ENCODE results near the gene SMYD3.

The SMYD3 gene

DNA sequence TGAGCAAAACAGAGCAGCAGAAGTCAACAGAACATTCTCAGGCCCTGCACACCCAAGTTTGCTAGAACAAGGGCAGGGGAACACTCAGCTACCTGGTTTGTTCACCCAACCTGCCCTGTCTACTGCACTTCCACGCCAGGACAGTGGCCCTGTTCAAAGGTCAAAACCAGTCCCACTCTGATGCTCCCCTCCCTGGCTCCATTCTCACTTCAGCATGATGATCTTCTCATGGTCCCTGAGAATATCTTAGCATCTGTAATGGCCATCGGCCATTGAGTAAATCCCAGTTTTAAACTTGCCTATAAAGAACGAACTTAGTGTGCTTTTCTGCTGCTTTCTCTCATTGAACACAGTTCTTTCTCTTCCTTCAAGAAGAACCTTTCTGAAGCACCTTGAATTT, 293.6 kb downstream of the SMYD3 start:
- DNase-seq, result no peak
- in situ Hi-C loops (cut with MboI; ENCODE audit: low pct_unique_long_range_greater_than_20kb, low sequenced_read_pairs), result no loop called here

- no peak for DNase-seq
- in situ Hi-C loops (cut with MboI; ENCODE audit: low pct_unique_long_range_greater_than_20kb, low sequenced_read_pairs), result no loop called here
These were observed 294.0 kb downstream of the SMYD3 start for GRCh38 chr1:246213036-246213435.

- in situ Hi-C loops (cut with MboI; ENCODE audit: low pct_unique_long_range_greater_than_20kb, low sequenced_read_pairs), result no loop called here
- DNase-seq, result no peak
These were observed 295.1 kb downstream of the SMYD3 start for GRCh38 chr1:246212013-246212412.

- in situ Hi-C loops (cut with MboI; ENCODE audit: low pct_unique_long_range_greater_than_20kb, low sequenced_read_pairs), result no loop called here
- peak; percentile 59 for DNase-seq
These were observed 296.3 kb downstream of the SMYD3 start for GRCh38 chr1:246210756-246211155.

GRCh38 chr1:246208105-246208504, 299.0 kb downstream of the SMYD3 start:
- in situ Hi-C loops (cut with MboI; ENCODE audit: low pct_unique_long_range_greater_than_20kb, low sequenced_read_pairs), result no loop called here
- DNase-seq, result no peak

DNA sequence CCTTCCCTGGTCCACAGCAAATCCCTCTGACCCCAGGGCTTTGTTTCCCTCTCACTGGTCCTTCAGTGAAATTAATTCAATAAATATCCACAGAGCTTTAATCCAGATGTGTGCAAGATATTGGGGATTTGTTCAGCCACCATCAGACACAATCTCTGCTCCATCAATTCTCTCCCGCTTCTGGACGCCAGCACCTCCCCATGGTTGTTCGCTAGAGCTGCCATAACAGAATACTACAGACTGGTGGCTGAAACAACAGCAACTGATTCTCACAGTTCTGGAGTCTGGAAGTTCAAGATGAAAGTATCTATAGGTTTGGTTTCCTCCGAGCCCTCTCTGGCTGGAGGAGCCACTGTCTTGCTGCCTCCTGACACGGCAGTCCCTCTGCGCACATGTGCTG, 303.9 kb downstream of the SMYD3 start:
- in situ Hi-C loops (cut with MboI; ENCODE audit: low pct_unique_long_range_greater_than_20kb, low sequenced_read_pairs), result no loop called here
- DNase-seq, result no peak

DNA sequence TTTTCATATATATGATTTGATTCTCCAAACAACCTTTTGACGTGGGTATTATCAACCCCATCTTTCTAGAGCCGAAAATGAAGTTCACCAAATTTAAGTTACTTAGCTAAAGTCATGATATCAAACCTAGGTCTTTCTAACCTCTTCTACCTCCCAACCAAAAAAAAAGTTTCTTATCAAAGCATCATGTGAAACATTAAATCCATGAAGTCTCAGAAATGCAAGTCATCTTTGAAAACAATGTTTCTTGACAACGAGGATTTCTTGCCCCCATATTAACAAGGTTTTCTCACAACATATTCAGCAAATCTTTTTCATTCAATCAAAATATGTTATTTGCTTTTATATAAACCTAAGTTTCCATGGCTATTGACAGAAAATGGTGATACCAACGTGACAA, 306.3 kb downstream of the SMYD3 start:
- in situ Hi-C loops (cut with MboI; ENCODE audit: low pct_unique_long_range_greater_than_20kb, low sequenced_read_pairs), result no loop called here
- no peak for DNase-seq

DNA sequence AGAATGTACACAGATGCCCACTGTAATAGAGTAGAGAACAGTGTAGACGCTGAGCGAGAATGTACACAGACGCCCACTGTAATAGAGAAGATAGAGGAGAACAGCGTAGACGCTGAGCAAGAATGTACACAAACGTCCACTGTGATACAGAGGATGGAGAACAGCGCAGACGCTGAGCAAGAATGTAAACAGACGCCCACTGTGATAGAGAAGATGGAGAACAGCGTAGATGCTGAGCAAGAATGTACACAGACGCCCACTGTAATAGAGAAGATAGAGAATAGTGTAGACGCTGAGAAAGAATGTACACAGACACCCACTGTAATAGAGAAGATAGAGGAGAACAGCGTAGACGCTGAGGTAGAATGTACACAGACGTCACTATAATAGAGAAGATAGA, 306.9 kb downstream of the SMYD3 start:
- DNase-seq, result no peak
- in situ Hi-C loops (cut with MboI; ENCODE audit: low pct_unique_long_range_greater_than_20kb, low sequenced_read_pairs), result no loop called here

GRCh38 chr1:246199086-246199645, 307.9 kb downstream of the SMYD3 start:
- no peak for DNase-seq
- in situ Hi-C loops (cut with MboI; ENCODE audit: low pct_unique_long_range_greater_than_20kb, low sequenced_read_pairs), result no loop called here

GRCh38 chr1:246198115-246198816, 308.8 kb downstream of the SMYD3 start:
- in situ Hi-C loops (cut with MboI; ENCODE audit: low pct_unique_long_range_greater_than_20kb, low sequenced_read_pairs), result no loop called here

DNA sequence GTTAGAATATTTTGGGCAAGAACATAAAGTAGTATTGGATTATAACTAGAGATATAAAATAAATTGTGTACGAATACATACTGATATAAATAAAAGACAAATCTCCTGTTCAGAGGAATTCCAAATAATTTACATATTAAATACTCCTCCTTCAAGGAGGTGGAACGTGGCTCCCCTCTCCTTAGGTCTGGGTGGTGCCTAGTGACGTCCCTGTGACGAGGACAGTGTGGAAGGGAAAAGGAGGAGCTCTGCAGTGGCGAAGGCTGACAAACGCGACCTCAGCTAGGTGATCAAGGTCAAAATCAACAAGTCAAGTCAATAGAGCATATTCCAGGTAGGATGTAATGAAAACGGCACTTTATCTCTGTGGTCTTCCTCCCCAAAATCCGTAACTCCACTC, 310.0 kb downstream of the SMYD3 start:
- in situ Hi-C loops (cut with MboI; ENCODE audit: low pct_unique_long_range_greater_than_20kb, low sequenced_read_pairs), result no loop called here

More at GRCh38 chr1:246198115-246198816, 308.8 kb downstream of the SMYD3 start:
- no peak for DNase-seq

DNA sequence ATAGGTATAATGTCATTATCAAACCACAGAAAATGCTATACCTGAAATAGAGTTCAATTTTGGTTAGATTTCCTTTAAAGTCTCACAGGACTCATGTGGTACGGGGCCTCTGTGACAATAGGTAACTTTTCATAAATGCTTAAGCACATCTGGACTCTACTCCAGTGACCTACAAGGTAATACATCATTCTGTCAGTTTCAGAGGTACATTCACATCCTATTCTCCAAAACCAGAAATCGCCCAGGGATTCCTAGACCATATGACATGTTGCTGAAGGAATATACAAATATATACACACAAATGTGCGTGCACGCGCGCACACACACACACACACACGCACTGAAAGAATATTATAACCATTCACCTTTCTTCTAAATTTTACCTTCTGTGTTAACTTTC, 311.8 kb downstream of the SMYD3 start:
- in situ Hi-C loops (cut with MboI; ENCODE audit: low pct_unique_long_range_greater_than_20kb, low sequenced_read_pairs), result no loop called here
- DNase-seq, result no peak

More for the DNA sequence above, 310.0 kb downstream of the SMYD3 start:
- DNase-seq, result no peak

GRCh38 chr1:246193537-246193936, 313.5 kb downstream of the SMYD3 start:
- in situ Hi-C loops (cut with MboI; ENCODE audit: low pct_unique_long_range_greater_than_20kb, low sequenced_read_pairs), result no loop called here
- peak; percentile 69 for DNase-seq

DNA sequence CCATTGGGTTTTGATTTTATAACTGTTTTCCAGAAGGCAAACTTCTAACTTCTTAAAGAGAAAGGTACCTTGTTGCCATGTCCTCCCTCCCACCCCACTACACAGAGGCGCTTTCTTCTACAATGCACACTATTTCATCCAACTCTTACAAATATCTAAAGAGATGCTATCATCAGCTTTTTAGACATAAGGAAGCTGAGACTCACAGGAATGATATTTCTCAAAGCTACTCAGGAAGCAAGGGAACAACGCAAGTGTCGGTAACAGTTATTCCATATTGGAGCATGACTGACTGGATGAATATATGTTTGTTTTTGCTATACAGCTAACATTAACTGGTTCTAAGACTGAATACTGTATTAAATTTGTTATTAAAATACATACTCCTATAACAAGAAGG, 318.0 kb downstream of the SMYD3 start:
- in situ Hi-C loops (cut with MboI; ENCODE audit: low pct_unique_long_range_greater_than_20kb, low sequenced_read_pairs), result no loop called here
- DNase-seq, result no peak

DNA sequence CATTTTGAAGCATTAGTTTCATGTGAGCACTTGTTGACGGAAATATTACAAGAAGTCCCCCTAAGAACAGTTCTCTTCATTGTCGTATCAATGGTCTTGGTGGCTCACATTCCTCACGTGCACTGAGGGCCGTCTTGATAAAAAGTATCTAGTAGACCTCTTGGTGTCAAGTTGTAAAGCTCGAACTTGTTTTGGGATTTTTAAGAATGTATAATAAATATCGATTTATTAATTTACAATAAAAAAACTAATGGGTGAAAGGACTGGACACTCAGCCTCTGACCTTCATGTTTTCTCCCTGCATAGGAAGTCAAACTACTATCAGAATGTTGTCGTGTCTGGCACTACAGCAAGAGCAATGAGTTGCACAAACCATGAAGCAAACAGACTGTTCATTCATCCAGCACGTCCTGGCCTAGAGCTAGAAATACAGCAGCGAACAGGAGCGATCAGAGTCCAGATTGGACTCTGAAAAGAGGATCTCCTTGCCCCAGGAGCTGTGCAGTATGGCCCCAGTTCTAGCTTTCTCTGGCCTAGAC, 319.2 kb downstream of the SMYD3 start:
- DNase-seq, result no peak
- in situ Hi-C loops (cut with MboI; ENCODE audit: low pct_unique_long_range_greater_than_20kb, low sequenced_read_pairs), result no loop called here

GRCh38 chr1:246184503-246184902, 322.6 kb downstream of the SMYD3 start:
- peak; percentile 59 for DNase-seq
- in situ Hi-C loops (cut with MboI; ENCODE audit: low pct_unique_long_range_greater_than_20kb, low sequenced_read_pairs), result no loop called here

DNA sequence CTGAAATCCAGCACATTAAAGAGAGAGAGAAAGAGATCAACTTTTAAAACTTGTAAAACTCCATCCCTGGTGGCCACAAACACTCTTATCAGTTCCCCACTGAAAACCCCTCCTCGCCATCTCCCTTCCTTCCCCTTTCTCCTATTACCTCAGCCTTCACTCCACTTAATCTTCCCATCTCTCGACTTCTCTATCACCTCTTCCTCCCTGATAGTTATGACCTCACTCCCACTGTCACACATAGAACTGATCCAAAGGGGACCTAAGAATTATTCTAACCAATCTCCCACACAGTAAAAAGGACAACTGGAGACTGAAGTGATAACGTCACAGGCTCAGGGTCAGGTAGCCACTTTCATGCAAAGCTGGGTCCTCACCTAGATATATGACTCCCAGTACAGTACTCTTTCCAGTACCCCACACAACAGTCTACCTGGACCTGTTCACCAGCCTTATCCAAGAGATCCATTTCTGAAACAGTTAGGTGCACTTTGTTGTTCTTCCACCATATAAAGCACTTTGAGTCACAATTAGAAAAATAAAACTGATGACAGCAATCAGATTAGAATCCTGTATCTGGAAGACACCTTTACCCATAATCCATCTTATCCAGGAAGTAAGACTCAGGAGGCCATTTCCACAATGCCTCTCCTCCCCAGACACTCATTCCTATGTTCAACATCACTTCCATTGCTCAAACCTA, 324.8 kb downstream of the SMYD3 start:
- DNase-seq, result peak; percentile 96
- in situ Hi-C loops (cut with MboI; ENCODE audit: low pct_unique_long_range_greater_than_20kb, low sequenced_read_pairs), result no loop called here

DNA sequence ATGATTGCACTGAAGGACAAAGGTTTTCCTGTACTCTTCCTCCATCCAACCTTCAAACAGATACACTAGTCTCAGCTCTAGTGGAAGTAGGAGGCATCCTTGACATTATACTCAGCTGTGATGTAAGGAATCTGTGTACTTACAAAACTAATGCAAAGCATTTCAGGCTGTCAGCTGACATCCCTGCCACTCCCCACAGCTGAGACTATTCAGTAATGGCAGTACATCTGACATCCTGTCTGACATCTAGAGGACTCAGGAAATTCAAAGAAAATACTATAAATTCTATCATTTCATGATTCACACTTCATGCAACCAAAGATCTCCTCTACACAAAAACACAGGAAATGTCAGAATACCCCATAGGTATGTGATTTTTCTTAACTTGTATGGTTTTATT, 325.8 kb downstream of the SMYD3 start:
- in situ Hi-C loops (cut with MboI; ENCODE audit: low pct_unique_long_range_greater_than_20kb, low sequenced_read_pairs), result no loop called here
- no peak for DNase-seq

GRCh38 chr1:246179401-246179800, 327.7 kb downstream of the SMYD3 start:
- in situ Hi-C loops (cut with MboI; ENCODE audit: low pct_unique_long_range_greater_than_20kb, low sequenced_read_pairs), result no loop called here
- DNase-seq, result no peak

DNA sequence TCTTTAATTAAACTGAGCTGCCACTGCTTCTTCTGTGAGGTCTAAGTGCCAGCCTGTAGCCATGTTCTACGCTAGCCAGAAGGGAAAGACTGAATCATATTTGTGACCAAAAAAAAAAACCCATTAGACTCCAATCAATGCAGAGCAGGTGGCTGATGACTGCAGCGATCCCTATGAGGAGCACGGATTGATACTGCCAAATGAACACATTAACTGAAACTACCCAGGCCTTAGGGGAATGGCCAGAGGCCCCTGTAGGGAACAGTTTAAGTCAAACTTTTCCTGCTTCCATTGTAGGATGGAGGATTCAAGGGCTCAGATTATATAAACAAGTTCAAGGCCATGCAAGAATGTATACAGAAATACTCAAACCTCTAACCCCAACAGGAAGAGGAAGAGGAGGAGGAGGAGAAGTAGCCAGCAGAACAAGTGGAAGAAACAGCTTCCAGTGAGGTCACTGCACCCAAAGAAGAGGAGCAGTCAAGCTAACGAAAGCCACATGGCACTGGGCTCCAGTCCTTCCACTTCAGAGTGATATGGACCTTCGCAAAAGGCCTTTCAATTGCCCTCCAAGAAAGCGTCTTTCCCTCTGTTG, 328.3 kb downstream of the SMYD3 start:
- in situ Hi-C loops (cut with MboI; ENCODE audit: low pct_unique_long_range_greater_than_20kb, low sequenced_read_pairs), result no loop called here
- DNase-seq, result peak; percentile 66

Measured in KBM-7 (cell line).